ENCODE results near the gene LMTK2. TPM values are rescaled to one million over a fixed set of nuclear protein-coding genes. Genes with fewer than 3 reads are reported as not detected.
"Not testable (repeated sequence)": the region's sequence is repeated elsewhere in the genome, so short reads cannot be mapped to it uniquely, and the experiment has no call there.

Gene LMTK2
- total RNA-seq, 1 donor: 7.3 TPM

GRCh38 chr7:98215561-98216495 lies 109.2 kb downstream of the LMTK2 start:
- DNase-seq (ENCODE audit: low read depth in 2 of 3, low spot score in 2 of 3): no peak

DNA sequence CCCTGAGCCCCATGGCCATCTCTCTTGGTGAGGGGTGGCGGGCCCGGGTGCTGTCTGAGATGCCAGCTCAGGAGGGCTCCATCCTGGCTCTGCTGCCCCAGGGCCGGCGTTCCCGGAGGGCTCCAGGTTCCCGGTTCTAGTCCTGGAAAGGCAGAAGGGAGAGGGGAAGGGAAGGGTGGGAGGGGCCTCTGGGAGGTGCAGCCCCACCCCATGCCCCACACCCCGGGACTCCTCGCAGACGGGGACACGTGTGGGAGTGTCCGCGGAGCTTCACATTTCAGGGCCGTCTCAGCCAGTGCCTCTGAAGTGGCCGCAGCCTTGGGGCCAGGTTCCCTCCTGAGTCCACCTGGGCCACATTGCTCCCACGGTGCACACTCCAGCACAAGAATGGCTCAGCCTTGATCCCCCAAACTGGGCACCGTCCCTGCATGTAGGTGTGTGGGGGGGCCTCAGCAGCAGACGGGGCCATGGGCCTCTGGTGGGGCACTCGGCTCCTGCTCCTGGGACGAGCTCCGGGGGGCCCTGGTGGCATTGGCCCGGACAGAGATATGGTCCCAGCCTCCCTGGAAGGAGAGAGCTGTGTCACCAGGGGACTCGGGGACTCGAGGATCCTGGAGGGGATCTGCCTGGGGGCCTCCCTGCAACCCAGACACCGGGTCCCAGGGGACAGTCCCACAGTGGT lies 110.4 kb downstream of the LMTK2 start:
- no peak for DNase-seq (ENCODE audit: low read depth in 2 of 3, low spot score in 2 of 3)

- DNase-seq (ENCODE audit: low read depth in 2 of 3, low spot score in 2 of 3): peak in 2 of 3 donors; percentile 20 to 77
Measured at GRCh38 chr7:98217623-98218582, 111.2 kb downstream of the LMTK2 start.

DNA sequence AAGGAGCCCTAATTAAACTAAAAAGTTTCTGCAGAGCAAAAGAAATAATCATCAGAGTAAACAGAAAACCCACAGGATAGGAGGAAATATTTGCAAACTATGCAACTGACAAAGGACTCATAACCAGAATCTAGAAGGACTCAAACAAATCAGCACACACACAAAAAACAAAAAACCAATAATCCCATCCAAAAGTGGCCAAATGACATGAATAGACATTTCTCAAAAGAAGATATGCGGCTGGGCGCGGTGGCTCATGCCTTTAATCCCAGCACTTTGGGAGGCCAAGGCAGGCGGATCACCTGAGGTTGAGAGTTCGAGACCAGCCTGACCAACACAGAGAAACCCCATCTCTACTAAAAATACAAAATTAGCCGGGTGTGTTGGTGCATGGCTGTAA lies 112.7 kb downstream of the LMTK2 start:
- not testable (repeated sequence) for DNase-seq (ENCODE audit: low read depth in 2 of 3, low spot score in 2 of 3)

DNA sequence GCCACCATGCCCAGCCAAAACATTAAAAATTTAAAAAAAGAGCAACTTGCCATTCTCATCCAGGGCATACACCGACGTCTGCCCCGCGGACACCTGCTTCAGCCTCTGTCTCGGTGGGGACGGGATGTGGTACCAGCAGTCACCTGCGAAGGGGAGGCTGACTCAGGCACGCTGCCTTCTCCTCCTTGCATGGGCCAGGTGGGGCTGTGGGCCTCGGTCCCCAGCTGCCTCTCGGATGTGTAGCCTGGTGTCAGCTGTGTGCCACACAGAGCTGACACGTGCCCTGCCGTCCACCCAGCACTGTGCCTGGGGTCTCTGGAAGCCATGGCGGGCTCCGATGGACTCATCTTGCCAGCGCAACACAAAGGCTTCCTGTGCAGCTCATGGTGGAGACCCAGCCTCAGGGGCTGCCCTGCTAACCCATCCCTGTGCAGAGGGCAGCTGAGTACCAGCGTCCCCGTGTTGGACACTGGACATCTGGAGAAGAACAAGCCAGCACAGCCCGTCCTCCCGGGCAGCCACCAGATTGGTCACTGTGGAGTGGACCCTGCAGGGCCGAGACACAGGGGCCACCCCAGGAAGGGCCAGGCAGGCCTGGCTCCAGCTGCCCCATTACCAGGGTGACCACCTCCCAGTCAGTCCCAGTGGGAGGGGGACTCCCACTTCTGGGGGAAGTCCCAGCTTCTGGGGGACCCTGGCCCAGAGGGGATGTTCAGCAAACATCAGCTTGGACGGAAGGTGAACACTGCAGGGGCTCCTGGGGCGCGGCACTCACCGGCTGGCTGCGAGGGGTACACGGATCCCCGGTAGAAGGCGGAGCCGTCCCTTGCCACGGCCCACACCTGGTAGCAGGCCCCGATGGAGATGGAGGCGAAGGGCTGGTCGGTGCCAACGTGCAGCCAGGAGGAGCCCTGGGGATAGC lies 115.2 kb downstream of the LMTK2 start:
- DNase-seq (ENCODE audit: low read depth in 2 of 3, low spot score in 2 of 3): no peak

- no peak for DNase-seq (ENCODE audit: low read depth in 2 of 3, low spot score in 2 of 3)
Measured at GRCh38 chr7:98222533-98223195, 116.0 kb downstream of the LMTK2 start.

- no peak for DNase-seq (ENCODE audit: low read depth in 2 of 3, low spot score in 2 of 3)
Measured at GRCh38 chr7:98223351-98223897, 116.8 kb downstream of the LMTK2 start.

- DNase-seq (ENCODE audit: low read depth in 2 of 3, low spot score in 2 of 3): no peak
Measured at GRCh38 chr7:98223898-98224700, 117.4 kb downstream of the LMTK2 start.

DNA sequence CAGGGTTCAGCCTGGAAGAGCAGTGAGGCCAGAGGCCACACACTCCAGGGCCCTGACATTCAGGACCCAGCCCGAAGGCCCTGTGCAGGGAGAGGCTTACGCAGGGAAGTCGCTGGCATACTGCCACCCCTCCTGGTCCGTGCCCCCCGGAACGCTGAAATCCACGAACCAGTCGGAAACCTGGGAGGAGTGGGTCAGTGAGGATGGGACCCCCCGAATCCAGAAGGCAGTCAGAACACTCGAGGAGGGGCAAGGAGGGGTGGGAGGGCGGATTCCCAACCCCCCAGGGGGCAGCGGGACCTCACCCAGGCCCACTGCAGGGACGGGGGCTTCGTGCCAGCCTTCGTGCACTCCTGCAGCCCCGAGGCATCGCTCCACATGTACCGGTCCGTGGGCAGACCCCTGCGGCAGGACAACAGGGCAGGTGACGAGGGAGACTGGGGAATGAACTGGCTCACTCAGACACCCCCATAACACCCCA lies 118.1 kb downstream of the LMTK2 start:
- no peak for DNase-seq (ENCODE audit: low read depth in 2 of 3, low spot score in 2 of 3)

DNA sequence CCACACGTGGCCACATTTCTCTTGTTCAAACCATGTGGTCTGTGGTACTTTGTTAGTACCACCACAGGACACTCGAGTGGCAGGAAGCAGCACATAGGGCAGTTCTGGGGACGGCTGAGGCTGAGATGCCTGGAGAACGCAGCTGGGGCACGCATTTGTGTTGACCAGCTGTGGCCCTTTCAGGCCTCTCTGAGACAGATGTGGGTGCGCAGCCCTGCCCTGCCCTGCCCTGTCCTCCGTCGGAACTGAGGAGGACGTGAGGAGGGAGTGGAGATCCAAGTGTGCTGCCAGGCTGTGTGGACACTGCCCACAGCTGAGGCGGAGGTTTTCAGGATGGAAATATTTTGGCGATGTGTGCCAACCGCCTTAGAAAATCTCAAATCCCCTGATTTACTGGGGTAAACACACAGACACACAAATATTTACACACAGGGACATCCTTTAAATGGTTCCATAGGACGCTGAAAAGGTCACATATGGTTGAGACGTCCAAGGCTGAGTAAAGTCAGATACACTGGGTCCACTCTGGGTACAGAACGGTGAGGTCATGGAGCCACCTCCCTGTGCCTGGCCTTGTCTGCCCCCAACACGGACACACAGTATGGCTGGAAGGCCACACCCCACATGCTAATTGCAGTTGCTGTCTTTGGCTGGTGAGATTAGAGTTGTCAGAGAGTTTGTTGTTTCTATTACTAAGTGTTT lies 119.4 kb downstream of the LMTK2 start:
- no peak for DNase-seq (ENCODE audit: low read depth in 2 of 3, low spot score in 2 of 3)

- no peak for DNase-seq (ENCODE audit: low read depth in 2 of 3, low spot score in 2 of 3)
Measured at GRCh38 chr7:98227939-98228338, 121.3 kb downstream of the LMTK2 start.

- no peak for DNase-seq (ENCODE audit: low read depth in 2 of 3, low spot score in 2 of 3)
Measured at GRCh38 chr7:98228801-98229200, 122.1 kb downstream of the LMTK2 start.

GRCh38 chr7:98229441-98229840 lies 122.8 kb downstream of the LMTK2 start:
- DNase-seq (ENCODE audit: low read depth in 2 of 3, low spot score in 2 of 3): no peak

GRCh38 chr7:98229991-98230745 lies 123.5 kb downstream of the LMTK2 start:
- DNase-seq (ENCODE audit: low read depth in 2 of 3, low spot score in 2 of 3): no peak

- DNase-seq (ENCODE audit: low read depth in 2 of 3, low spot score in 2 of 3): no peak
Measured at GRCh38 chr7:98230746-98231471, 124.2 kb downstream of the LMTK2 start.
